Measurements from ENCODE around the gene CYP2W1.
"Not testable (repeated sequence)": the region's sequence is repeated elsewhere in the genome, so short reads cannot be mapped to it uniquely, and the experiment has no call there.

Gene CYP2W1

GRCh38 chr7:953547-954327 lies 29.2 kb upstream of the CYP2W1 start:
- H3K4me3 ChIP-seq (ENCODE audit: low read depth, low read length) = peak overlapping the region; percentile 65
- no peak for TF ChIP-seq CTCF (IDR thresholded peaks at IDR 0.05; ENCODE audit: borderline replicate concordance, insufficient read depth, low read depth, low read length)

GRCh38 chr7:954330-955238 lies 28.4 kb upstream of the CYP2W1 start, which contains the start of gene ADAP1:
Gene ADAP1 (minus strand): TSS chr7:954680. CDS start chr7:954477, 203 bp downstream.
- peak within 1 kb of the TSS; percentile 65 for H3K4me3 ChIP-seq (ENCODE audit: low read depth, low read length)
- peak; percentile 65 for TF ChIP-seq CTCF (IDR thresholded peaks at IDR 0.05; ENCODE audit: borderline replicate concordance, insufficient read depth, low read depth, low read length)

GRCh38 chr7:956031-956430 lies 26.9 kb upstream of the CYP2W1 start:
- no peak overlapping the region for H3K4me3 ChIP-seq (ENCODE audit: low read depth, low read length)
- no peak for TF ChIP-seq CTCF (IDR thresholded peaks at IDR 0.05; ENCODE audit: borderline replicate concordance, insufficient read depth, low read depth, low read length)

- H3K4me3 ChIP-seq (ENCODE audit: low read depth, low read length) = no peak overlapping the region
These were observed 25.4 kb upstream of the CYP2W1 start for GRCh38 chr7:957418-958220.

GRCh38 chr7:958221-959200 lies 24.5 kb upstream of the CYP2W1 start:
- no peak overlapping the region for H3K4me3 ChIP-seq (ENCODE audit: low read depth, low read length)
- TF ChIP-seq CTCF (IDR thresholded peaks at IDR 0.05; ENCODE audit: borderline replicate concordance, insufficient read depth, low read depth, low read length) = no peak

More at GRCh38 chr7:957418-958220, 25.4 kb upstream of the CYP2W1 start:
- no peak for TF ChIP-seq CTCF (IDR thresholded peaks at IDR 0.05; ENCODE audit: borderline replicate concordance, insufficient read depth, low read depth, low read length)

GRCh38 chr7:959271-959670 lies 23.7 kb upstream of the CYP2W1 start:
- H3K4me3 ChIP-seq (ENCODE audit: low read depth, low read length) = no peak overlapping the region
- TF ChIP-seq CTCF (IDR thresholded peaks at IDR 0.05; ENCODE audit: borderline replicate concordance, insufficient read depth, low read depth, low read length) = no peak

GRCh38 chr7:959740-960139 lies 23.2 kb upstream of the CYP2W1 start:
- not testable (repeated sequence) for H3K4me3 ChIP-seq (ENCODE audit: low read depth, low read length)
